ENCODE measurements around the gene PMF1.

The PMF1 gene

DNA sequence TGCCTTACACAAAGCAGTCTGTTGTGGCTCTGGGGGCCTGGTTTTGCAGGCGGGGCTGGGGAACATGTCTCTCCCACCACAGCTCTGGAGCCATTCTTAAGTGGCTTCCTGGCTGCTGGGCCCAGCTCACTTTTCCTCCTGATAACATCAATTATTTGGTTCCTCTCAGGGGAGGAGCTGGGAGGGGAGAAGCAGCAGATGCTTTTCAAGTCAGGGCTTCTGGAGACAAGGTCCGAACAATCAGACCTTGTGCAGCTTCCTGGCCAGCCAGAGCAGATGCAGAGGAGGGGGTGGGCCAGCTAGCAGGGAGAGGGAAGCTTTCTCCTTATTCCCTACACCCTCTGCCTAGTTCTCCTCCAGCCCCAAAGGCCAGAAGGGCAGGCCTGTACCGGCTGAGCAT, 38.7 kb downstream of the PMF1 start:
- Histone ChIP-seq H3K27ac (ENCODE audit: low read depth, low read length) (no peak overlapping the region), H3K4me3 (ENCODE audit: low read depth, low read length) (no peak overlapping the region), H3K9ac (ENCODE audit: low read depth, low read length) (no peak overlapping the region), H3K9me3 (ENCODE audit: control insufficient read depth, insufficient read depth, low read length) (no peaks in the 10 kb centered on the region), H3K27me3 (ENCODE audit: control insufficient read depth, insufficient read depth, low read length) (no peaks in the 10 kb centered on the region), H3K36me3 (ENCODE audit: control insufficient read depth, insufficient read depth, low read length) (peaks cover 66% of the 10 kb centered on the region), H3K4me1 (ENCODE audit: control insufficient read depth, insufficient read depth, low read length) (0 out of 2 replicates have a peak, but pooled peaks cover 4% of the 10 kb centered on the region)

DNA sequence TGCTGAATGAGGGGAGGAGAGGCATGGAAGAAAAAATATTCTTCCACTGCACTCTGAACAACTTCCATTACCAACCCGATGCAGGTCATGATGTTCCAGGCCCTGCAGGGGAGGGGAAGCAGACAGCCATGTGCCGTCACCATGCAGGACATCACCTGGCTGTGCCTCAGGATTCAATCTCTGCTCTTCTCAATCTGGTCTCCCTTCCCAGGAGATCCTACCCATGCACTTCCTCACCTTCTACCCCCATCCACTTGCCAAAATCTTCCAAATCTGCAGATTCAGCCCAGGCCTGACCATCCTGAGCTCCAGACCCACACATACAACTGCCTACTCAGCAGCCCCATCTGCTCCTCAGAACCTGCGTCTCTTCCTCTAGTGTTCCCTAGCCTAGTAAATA, 40.8 kb downstream of the PMF1 start:
- H3K9ac ChIP-seq (ENCODE audit: low read depth, low read length) = no peak overlapping the region
- no peak overlapping the region for H3K4me3 ChIP-seq (ENCODE audit: low read depth, low read length)
- no peaks in the 10 kb centered on the region for H3K9me3 ChIP-seq (ENCODE audit: control insufficient read depth, insufficient read depth, low read length)
- H3K27ac ChIP-seq (ENCODE audit: low read depth, low read length) = no peak overlapping the region
- H3K4me1 ChIP-seq (ENCODE audit: control insufficient read depth, insufficient read depth, low read length) = no peaks in the 10 kb centered on the region
- H3K27me3 ChIP-seq (ENCODE audit: control insufficient read depth, insufficient read depth, low read length) = no peaks in the 10 kb centered on the region
- H3K36me3 ChIP-seq (ENCODE audit: control insufficient read depth, insufficient read depth, low read length) = peaks cover 87% of the 10 kb centered on the region

DNA sequence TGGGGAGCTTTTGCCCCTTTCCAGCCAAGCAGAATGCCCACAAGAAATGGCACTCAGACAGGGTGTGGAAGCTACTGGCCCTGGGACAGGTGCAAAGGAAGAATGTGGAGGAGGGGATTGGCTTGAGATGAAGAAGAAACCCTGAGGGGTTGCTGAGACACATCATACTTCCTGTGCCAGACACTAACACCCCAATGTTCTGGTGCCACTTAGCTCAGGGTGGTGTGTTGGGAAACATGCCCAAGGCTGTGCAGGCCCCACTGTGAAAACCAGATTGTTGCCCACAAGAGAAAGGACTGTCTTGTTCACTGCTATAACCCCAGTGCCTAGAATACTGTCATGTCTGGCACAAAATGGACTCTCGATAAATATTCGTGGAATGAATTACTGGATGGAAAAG, 44.9 kb downstream of the PMF1 start:
- H3K27ac ChIP-seq (ENCODE audit: low read depth, low read length) = no peak overlapping the region

DNA sequence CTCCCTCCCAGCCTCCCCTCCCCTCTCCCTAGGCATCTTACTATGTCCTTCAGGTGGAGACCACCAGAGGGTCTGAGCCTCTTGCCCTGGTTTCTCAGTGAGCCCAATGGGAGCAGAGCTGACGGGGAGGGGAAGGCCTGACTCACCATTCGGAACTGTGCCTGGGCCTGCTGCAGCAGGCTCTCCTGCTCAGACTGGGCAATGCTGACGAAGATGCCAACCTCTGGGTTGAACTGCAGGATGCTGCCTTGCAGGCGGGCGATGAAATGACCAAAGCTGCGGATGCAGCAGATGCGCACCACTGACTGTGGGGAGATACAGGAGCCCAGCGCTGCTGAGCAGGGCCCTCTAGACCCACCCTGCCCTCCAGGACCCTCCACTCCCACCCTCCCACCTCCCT, 46.1 kb downstream of the PMF1 start:
- no peak overlapping the region for H3K9ac ChIP-seq (ENCODE audit: low read depth, low read length)
- no peaks in the 10 kb centered on the region for H3K9me3 ChIP-seq (ENCODE audit: control insufficient read depth, insufficient read depth, low read length)
- no peaks in the 10 kb centered on the region for H3K4me1 ChIP-seq (ENCODE audit: control insufficient read depth, insufficient read depth, low read length)
- peaks cover 87% of the 10 kb centered on the region for H3K36me3 ChIP-seq (ENCODE audit: control insufficient read depth, insufficient read depth, low read length)
- no peaks in the 10 kb centered on the region for H3K27me3 ChIP-seq (ENCODE audit: control insufficient read depth, insufficient read depth, low read length)
- no peak overlapping the region for H3K27ac ChIP-seq (ENCODE audit: low read depth, low read length)
- H3K4me3 ChIP-seq (ENCODE audit: low read depth, low read length) = no peak overlapping the region

More for the DNA sequence above, 44.9 kb downstream of the PMF1 start:
- no peaks in the 10 kb centered on the region for H3K27me3 ChIP-seq (ENCODE audit: control insufficient read depth, insufficient read depth, low read length)
- H3K4me1 ChIP-seq (ENCODE audit: control insufficient read depth, insufficient read depth, low read length) = no peaks in the 10 kb centered on the region
- H3K4me3 ChIP-seq (ENCODE audit: low read depth, low read length) = no peak overlapping the region
- no peak overlapping the region for H3K9ac ChIP-seq (ENCODE audit: low read depth, low read length)
- peaks cover 87% of the 10 kb centered on the region for H3K36me3 ChIP-seq (ENCODE audit: control insufficient read depth, insufficient read depth, low read length)
- no peaks in the 10 kb centered on the region for H3K9me3 ChIP-seq (ENCODE audit: control insufficient read depth, insufficient read depth, low read length)

DNA sequence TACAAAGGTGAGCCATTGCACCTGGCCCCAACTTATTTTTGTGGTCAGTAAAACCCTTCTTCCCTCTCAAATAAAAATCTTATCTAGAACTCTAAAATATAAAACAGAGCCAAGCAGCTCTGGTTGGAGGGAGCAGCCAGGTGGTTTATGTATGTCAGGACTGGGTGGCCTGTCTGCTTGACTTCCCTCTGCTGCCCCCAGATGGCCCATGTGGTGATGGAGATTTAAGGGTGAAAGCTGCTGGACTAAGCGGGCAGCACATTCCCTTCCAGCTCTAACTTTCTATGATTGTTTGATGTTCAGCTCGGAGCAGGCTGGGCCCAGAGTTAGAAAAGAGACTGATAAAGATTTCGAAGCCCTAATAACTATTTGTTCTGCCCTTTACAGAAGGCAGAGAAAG, 47.0 kb downstream of the PMF1 start:
- no peaks in the 10 kb centered on the region for H3K4me1 ChIP-seq (ENCODE audit: control insufficient read depth, insufficient read depth, low read length)
- H3K36me3 ChIP-seq (ENCODE audit: control insufficient read depth, insufficient read depth, low read length) = peaks cover 89% of the 10 kb centered on the region
- H3K9ac ChIP-seq (ENCODE audit: low read depth, low read length) = no peak overlapping the region
- no peak overlapping the region for H3K4me3 ChIP-seq (ENCODE audit: low read depth, low read length)
- H3K27me3 ChIP-seq (ENCODE audit: control insufficient read depth, insufficient read depth, low read length) = no peaks in the 10 kb centered on the region
- no peak overlapping the region for H3K27ac ChIP-seq (ENCODE audit: low read depth, low read length)
- H3K9me3 ChIP-seq (ENCODE audit: control insufficient read depth, insufficient read depth, low read length) = no peaks in the 10 kb centered on the region

DNA sequence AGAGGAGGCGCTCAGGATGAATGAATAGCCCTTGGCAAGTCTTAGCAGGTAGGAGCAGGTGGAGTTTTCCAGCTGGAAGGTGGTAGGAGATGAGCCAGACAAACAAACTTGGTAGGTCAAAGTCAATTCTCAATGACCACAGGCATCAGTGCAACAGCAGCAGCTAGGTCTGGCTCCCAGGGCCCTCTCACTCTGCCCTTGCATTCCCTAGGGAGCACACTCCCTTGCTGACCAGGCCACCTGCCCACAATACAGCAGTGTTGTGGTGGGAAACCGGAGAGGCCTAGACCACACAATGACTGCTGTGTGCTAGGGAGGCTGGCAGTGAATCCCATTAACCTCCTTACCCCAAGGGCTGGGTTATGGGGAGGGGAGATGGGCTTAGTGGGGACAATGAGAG, 48.1 kb downstream of the PMF1 start:
- H3K4me1 ChIP-seq (ENCODE audit: control insufficient read depth, insufficient read depth, low read length) = no peaks in the 10 kb centered on the region
- no peak overlapping the region for H3K27ac ChIP-seq (ENCODE audit: low read depth, low read length)
- H3K4me3 ChIP-seq (ENCODE audit: low read depth, low read length) = no peak overlapping the region
- no peak overlapping the region for H3K9ac ChIP-seq (ENCODE audit: low read depth, low read length)
- peaks cover 96% of the 10 kb centered on the region for H3K36me3 ChIP-seq (ENCODE audit: control insufficient read depth, insufficient read depth, low read length)
- no peaks in the 10 kb centered on the region for H3K9me3 ChIP-seq (ENCODE audit: control insufficient read depth, insufficient read depth, low read length)
- H3K27me3 ChIP-seq (ENCODE audit: control insufficient read depth, insufficient read depth, low read length) = no peaks in the 10 kb centered on the region

DNA sequence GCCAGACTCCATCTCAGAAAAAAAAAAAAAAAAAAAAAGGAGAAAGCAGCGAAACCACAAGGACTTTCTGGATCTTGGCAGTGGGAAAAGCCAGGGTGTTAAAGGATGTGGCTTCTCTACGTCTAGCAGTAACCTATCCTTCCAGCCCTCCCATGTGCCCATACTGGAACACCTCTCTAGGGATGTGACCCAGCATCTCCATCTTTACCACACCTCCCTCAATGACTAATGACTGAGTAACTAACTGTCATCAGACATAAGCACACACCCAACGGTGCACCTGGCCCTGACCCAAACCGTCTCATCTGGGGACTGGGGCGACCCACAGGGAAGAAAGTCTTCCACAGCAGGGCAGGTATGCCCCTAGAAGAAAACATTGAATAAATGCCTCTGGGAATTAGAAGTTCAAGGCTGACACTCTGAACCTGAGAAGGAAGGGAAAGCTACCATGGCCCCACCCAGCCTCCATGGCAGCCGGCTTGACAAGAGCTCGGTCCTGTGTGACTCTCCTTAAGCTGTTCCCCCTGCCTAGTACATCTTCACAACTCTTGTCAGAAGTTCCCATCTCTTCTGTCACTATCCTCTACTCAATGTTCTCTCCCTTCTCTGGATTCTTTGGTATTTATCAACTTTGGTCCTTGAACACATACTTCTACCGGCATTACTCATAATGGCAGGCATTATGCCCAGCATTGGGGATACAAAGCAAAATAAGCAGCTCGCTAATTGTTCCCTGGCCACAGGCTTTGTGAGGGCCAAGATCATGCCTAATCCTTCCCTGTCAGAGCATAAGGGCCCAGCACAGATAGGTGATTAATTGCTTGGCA, 49.9 kb downstream of the PMF1 start:
- no peak overlapping the region for H3K9ac ChIP-seq (ENCODE audit: low read depth, low read length)
- no peaks in the 10 kb centered on the region for H3K4me1 ChIP-seq (ENCODE audit: control insufficient read depth, insufficient read depth, low read length)
- H3K4me3 ChIP-seq (ENCODE audit: low read depth, low read length) = no peak overlapping the region
- H3K36me3 ChIP-seq (ENCODE audit: control insufficient read depth, insufficient read depth, low read length) = peaks cover 96% of the 10 kb centered on the region
- H3K27me3 ChIP-seq (ENCODE audit: control insufficient read depth, insufficient read depth, low read length) = no peaks in the 10 kb centered on the region
- no peaks in the 10 kb centered on the region for H3K9me3 ChIP-seq (ENCODE audit: control insufficient read depth, insufficient read depth, low read length)
- H3K27ac ChIP-seq (ENCODE audit: low read depth, low read length) = no peak overlapping the region

DNA sequence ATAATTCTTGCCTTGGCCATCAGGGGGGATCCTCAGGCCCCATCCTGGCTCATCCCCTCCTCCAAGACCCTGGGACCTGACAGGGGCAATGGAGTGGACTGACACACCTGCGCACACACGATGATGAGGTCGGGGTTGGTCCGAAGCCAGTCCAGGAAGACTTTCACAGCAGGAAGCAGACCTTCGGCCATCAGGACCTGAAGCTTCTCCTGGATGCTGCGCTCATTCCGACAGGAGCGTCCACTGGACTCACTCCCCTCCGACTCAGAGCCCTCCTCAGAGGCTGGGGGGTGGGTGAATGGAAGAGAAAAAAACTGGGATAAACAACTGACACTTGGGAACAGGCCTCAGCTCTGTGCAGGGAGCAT, 50.5 kb downstream of the PMF1 start:
- H3K27ac ChIP-seq (ENCODE audit: low read depth, low read length) = no peak overlapping the region
- no peaks in the 10 kb centered on the region for H3K9me3 ChIP-seq (ENCODE audit: control insufficient read depth, insufficient read depth, low read length)
- peaks cover 96% of the 10 kb centered on the region for H3K36me3 ChIP-seq (ENCODE audit: control insufficient read depth, insufficient read depth, low read length)
- H3K27me3 ChIP-seq (ENCODE audit: control insufficient read depth, insufficient read depth, low read length) = no peaks in the 10 kb centered on the region
- H3K4me3 ChIP-seq (ENCODE audit: low read depth, low read length) = no peak overlapping the region
- no peak overlapping the region for H3K9ac ChIP-seq (ENCODE audit: low read depth, low read length)
- no peaks in the 10 kb centered on the region for H3K4me1 ChIP-seq (ENCODE audit: control insufficient read depth, insufficient read depth, low read length)

DNA sequence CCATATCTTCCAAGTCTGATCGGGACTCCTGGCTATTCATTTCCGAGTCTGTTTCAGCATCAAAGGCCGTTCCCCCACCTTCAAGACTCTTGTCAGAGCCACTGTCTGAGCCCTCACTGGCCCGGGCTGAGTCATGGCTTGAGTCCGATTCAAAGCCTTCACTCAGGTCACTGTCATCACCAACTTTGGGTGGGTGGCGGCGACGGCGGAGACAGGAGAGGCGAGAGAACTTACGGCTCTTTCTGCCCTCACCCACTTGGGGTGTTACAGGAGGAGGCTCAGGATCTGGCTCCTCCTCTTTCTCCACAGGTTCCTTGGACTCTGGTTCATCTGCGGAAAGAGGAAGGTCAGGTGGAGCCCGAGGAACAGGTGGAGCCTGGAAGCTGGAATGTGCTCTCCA, 53.2 kb downstream of the PMF1 start:
- no peaks in the 10 kb centered on the region for H3K4me1 ChIP-seq (ENCODE audit: control insufficient read depth, insufficient read depth, low read length)
- no peak overlapping the region for H3K4me3 ChIP-seq (ENCODE audit: low read depth, low read length)
- H3K9ac ChIP-seq (ENCODE audit: low read depth, low read length) = no peak overlapping the region
- no peaks in the 10 kb centered on the region for H3K27me3 ChIP-seq (ENCODE audit: control insufficient read depth, insufficient read depth, low read length)
- no peak overlapping the region for H3K27ac ChIP-seq (ENCODE audit: low read depth, low read length)
- H3K9me3 ChIP-seq (ENCODE audit: control insufficient read depth, insufficient read depth, low read length) = no peaks in the 10 kb centered on the region
- H3K36me3 ChIP-seq (ENCODE audit: control insufficient read depth, insufficient read depth, low read length) = peaks cover 92% of the 10 kb centered on the region

DNA sequence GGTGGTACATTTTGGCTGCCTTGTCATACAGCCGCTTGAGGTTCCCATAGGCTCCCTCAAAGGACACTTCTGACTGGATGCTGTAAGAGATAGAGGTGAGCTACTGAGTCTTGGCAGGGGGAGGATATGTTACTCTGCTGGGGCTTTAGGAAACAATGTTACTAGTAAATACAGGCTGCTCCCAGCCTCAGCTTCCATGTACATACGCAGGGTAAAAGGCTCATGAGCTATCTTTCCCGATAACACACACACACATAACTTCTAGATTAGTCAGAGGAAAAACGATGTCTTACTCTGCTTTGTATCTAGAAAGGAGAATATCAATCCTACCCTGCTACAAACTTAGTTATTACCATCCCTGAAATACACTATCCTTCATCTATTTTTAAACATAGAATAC, 55.5 kb downstream of the PMF1 start:
- H3K4me1 ChIP-seq (ENCODE audit: control insufficient read depth, insufficient read depth, low read length) = no peaks in the 10 kb centered on the region
- H3K27ac ChIP-seq (ENCODE audit: low read depth, low read length) = no peak overlapping the region
- H3K9ac ChIP-seq (ENCODE audit: low read depth, low read length) = no peak overlapping the region
- no peaks in the 10 kb centered on the region for H3K9me3 ChIP-seq (ENCODE audit: control insufficient read depth, insufficient read depth, low read length)
- no peak overlapping the region for H3K4me3 ChIP-seq (ENCODE audit: low read depth, low read length)
- peaks cover 92% of the 10 kb centered on the region for H3K36me3 ChIP-seq (ENCODE audit: control insufficient read depth, insufficient read depth, low read length)
- no peaks in the 10 kb centered on the region for H3K27me3 ChIP-seq (ENCODE audit: control insufficient read depth, insufficient read depth, low read length)

DNA sequence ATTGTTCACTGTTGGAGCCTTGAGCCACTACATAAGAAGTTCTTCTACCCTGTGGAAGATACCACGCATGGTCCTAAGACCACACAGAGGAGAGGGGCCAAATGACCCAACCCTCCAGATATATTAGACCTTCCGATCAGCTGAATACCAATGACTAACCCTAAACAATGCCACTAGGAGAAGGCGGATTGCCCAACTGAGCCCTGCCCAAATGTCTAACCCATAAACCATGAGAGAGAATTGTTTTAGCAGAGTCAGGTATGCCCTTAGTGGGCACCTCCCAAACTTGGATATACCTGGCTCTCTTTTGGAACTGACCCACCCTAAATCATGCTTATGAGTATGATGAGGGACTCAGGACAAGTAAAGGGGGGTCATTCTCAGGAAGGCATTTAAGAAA, 57.5 kb downstream of the PMF1 start:
- no peak overlapping the region for H3K27ac ChIP-seq (ENCODE audit: low read depth, low read length)
- H3K36me3 ChIP-seq (ENCODE audit: control insufficient read depth, insufficient read depth, low read length) = peaks cover 93% of the 10 kb centered on the region
- no peaks in the 10 kb centered on the region for H3K27me3 ChIP-seq (ENCODE audit: control insufficient read depth, insufficient read depth, low read length)
- no peak overlapping the region for H3K9ac ChIP-seq (ENCODE audit: low read depth, low read length)
- H3K9me3 ChIP-seq (ENCODE audit: control insufficient read depth, insufficient read depth, low read length) = no peaks in the 10 kb centered on the region
- no peak overlapping the region for H3K4me3 ChIP-seq (ENCODE audit: low read depth, low read length)
- no peaks in the 10 kb centered on the region for H3K4me1 ChIP-seq (ENCODE audit: control insufficient read depth, insufficient read depth, low read length)

Measured in HUES48 (cell line).